Glomerular visceral epithelial cell (primary cell): ENCODE measurements around the gene CABLES2.
"Not testable (repeated sequence)": the region's sequence is repeated elsewhere in the genome, so short reads cannot be mapped to it uniquely, and the experiment has no call there.

ENCODE experiments used
- DNase-seq: peaks from one replicate; pipeline ENCODE4 v3.0.0-alpha.2; 2016; ENCODE audit errors: extremely low spot score

Gene CABLES2

DNA sequence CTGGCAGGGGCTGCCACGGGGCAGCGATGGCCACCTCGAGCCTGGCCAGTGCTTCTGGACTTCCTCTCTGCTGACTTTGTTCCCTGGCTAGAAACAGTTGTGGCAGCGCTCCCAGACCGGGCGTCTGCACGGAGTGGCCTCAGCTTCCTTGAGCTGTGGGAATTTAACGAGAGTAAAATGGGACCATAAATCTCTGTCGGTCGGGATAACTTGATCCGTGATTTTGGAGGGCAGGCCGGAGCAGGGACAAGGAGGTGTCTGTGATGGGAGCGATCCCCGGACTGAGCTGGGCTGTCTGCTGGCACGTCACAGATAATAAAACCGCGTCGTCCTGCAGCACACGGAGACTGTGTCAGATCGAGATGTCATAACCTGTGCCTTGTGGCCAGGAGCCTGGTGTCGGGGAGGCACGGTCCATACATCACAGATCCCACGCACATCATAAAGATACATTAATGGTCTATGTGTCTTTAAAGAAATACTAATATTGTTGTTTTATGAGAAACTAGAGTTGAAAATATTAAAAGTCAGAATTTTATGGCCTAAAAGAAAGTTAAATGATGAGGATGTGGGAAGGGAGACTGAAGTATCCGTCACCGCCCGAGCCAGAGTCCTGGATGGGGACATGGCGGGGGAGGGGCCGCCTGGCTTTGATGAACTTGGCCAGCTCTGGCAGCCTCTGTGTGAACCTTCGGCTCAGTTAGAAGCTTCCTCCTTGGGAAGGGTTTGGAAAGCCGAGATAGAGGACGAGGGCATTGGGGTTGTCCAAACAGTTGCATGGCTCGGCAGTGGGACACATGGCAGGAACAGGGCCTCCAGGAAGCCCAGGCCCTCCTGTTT is 26.8 kb upstream of the CABLES2 start:
- DNase-seq: no peak

DNA sequence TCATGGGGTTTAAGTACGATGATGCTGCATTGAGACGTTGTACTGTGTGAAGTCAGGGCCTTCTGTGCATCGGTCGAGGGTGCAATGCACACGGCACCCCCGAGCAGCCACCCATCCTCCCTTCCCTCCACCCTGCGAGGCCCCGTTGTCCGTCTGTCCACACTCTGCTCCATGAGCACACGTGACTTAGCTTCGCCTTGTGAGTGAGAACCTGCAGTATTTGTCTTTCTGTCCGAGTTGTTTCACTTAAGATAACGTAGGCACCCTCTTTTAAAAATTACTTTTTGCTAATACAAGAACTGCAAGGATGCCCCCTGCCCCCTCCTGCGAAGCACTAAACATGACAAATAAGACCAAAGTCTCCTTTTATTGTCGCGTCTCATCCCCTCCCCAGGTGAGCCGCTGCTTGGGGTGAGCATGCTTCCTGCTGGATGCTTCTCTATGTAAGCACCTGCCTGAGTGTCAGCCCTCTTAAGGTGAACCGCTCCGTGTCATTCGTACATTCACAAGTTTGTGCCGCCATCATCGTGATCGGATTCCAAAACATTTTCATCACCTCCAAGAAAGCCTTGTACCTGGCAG is 23.9 kb upstream of the CABLES2 start:
- DNase-seq: no peak

DNA sequence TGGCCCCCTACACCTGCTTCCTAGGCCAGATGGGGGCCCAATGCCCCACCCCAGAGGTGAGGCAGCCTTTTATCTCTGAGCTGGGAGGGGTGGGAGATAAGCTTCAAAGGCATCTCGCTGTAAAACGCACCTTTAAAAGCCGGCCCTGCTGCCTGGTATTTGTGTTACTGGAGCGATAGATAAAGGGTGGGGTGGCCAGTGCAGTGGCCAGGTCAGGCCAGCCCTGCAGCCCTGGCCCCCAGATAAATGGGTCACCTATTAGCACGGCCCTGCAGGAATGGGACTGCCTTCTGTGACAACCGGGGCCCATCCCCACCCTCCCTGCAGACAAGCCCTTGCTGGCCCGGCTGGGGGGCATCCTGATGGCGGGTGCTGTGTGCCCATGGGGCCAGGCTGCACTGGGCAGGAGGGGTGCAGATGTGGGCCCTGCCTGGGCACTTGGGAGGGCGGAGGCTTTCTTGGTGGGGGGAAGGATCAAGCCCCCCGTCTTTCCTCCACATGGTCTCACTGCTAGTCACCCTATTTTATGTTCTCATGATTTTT is 23.3 kb upstream of the CABLES2 start:
- DNase-seq: no peak

DNA sequence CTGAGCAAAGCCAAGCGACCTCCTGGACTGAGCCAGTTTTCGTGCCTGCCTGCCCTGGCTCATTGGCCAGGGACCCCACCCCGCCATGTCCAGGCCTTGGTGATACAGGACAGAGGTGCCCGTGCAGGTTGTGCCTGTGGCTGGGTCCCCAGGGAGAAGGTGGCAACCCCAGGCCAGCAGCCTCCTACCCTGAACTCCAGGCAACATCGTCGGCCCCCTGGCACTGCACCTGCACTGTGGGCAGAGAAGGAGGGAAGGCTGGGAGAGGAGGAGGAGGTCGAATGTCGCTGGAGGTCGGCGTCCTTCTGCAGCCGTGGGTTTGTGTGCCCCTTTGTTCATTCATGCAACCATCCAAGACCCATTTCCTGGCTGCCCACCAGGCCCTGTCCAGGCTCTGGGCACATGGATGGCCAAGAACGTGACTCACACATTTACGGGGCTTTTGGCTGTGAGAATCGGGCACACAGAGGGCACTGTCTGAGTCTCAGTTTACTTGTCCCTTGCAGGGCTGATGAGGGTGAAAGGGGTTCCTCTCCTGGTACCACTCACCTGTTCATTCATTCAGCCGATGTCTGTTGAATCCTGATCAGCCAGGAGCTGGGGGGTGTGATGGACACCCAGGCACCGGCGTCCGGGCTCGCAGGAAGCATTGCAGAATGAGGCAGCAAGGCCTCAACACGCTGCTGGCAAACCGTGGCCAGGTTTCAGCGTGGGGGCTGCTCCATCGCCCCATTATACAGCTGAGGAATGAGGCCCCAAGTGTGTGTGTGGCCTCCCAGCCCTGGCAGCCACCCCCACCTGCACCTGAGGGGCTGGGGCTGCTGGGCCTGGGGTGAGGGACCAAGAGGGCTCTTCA is 22.6 kb upstream of the CABLES2 start:
- DNase-seq: no peak

DNA sequence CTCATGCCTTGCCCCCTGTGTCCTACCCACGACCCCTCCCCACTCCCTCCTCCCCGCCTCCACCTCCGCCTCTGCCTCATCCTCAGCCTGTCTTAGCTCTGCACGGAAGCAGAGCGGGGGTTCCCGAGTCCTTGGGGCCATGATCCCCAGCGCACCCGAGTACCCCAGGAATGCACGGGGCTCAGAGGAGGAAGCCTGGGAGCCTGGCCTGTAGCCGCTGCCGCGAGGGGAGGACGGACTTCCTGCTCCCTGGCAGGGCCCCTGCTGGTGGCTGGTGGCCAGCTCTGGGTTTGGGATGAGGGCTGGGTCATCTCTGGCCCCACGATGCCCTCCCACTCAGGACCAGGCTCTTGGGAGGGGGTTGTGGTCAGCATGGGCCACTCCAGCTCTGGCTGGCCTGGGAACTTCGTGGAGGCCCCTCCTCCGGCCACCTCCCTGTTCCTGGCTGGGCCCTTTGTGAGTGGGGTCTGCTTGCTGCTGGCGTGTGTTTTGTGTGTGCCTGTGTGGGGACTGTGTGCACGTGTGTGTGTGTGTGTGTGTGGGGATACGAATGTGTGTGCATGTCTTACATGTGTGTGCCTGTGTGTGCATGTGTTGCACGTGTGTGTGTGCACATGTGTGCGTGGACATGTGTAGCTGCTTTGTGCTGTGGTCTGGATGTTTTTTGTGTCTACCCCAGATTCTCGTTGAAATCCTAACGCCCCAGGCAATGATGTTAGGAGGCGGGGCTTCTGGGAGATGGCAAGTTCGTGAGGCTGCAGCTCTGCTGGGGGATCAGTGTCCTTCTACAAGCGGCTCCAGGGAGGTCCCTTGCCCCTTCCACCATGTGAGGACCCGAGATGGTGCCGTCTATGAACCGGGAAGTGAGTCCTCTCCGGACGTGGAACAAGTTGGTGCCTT is 21.6 kb upstream of the CABLES2 start:
- no peak for DNase-seq

DNA sequence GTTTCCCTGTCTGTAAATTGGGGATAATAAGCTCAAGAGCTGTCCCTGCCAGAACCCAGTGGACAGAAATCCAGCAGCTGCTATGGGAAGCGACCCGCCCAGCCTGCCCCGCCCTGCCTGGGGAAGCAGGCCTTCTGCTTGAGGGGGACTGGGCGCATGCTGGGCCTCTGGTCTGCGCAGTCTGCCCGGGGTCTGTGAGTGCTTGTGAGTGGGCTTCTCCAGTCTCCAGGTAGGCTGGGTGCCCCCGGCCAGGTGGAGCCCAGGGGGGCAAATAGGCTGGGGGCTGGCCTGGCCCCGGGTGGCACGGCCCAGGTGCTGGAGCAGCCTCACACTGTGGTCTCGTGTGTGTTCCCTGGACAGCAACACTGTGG is 20.9 kb upstream of the CABLES2 start:
- no peak for DNase-seq

DNA sequence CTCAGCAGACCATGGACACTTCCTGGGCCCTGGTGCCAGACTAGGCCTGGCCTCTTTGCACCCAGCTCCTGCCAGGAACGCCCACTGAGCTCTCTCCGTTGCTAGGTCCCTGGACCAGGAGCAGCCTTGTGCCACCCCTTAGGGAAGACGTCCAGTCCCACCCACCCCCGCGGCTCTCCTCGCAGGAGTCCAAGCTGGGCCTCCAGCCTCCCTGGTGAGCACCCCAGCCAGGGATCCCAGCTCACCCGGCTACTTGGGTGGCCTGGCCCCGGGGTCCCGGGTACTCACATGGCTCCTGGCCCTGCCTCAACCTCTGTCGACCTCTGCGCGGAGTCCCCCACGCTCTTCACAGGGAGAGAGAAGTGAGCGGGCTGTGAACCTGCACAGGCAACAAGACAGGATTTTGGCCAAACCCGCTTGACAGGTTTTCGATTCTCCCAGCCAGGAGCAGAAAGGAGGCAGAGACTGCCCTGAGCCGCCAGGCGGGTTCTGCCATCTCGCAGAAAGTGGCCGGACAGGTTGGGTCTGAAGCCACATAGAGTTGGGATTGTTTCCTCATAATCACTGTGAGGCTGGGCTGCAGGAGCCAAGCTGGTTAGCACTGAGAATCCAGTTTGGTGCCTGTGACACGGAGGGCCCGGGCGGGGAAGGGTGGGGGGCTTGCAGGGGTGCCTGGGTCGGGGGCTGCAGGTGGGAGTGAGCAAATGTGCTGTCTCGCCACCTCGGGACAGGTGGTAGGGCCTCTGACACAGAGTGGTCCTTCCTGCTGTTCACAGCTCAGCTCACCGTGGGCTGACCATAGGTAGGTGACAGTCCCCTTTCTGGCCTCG is 20.3 kb upstream of the CABLES2 start, which contains the start of gene RBBP8NL:
Gene RBBP8NL, minus strand, starts transcription at position 368 of the 830 bp plus-strand sequence. CDS start 7,892 bp downstream, outside the sequence.
- DNase-seq: no peak

DNA sequence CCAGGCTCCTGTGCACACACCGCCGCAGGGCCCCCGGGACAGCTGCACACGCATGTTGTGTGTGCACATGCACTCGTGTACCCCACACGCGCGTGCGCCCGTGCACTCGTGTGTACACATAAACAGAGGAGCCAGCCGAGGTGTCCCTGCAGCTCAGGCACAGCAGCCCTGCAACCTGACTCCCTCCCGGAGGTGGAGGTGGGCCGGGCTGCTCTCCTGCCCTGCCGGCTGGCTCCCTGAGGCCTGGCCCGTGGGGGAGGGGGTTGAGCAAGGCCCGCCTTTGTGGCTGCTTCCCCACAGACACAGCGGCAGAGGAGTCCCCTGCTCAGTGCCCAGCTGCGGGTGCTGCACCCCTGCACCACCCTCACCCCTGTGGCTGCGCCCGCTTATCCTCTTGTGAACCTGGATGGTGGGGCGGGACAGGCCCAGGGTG is 19.6 kb upstream of the CABLES2 start:
- DNase-seq: no peak

DNA sequence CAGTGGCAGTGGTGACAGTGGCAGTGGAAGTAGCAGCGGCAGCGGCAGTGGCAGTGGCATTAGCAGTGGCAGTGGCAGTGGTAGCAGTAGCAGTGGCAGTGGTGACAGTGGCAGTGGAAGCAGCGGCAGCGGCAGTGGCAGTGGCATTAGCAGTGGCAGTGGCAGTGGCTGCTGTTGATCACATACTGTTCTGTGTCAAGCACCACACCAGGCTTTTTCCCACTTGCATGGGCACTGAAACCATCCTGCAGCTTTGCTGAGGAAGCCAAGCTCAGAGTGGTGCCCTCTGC is 18.9 kb upstream of the CABLES2 start:
- DNase-seq: not testable (repeated sequence)

DNA sequence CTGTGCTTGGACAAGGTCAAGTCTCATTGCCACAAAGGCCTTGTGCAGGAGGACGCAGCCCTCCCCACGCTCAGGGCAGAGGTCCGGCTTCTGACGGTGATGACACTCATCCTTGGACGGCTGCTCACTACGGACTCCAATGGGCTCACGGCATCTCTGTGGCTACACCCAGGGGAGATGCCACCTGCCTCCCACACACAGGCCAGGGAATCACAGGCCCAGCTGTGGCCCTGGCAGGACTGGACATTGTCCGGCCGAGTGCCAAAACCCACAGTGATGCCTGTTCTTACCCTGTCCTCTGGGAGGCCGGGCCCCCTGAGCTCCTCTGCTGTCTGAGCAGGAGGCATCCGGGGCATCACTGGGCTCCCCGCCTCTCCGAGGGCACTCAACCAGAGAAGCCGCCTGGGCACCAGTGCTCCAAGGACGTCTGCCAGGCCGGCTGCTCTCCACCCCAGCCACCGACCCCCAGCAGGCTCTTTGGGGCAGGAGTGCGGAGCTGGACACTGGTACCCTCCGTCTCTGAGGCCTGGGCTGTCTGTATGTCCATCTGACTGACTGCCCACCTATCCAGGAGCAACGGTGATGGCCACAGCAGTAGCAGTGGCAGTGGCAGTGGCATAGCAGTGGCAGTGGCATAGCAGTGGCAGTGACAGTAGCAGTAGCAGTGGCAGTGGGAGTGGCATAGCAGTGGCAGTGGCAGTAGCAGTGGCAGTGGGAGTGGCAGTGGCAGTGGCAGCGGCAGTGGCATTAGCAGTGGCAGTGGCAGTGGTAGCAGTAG is 18.4 kb upstream of the CABLES2 start:
- DNase-seq: no peak

DNA sequence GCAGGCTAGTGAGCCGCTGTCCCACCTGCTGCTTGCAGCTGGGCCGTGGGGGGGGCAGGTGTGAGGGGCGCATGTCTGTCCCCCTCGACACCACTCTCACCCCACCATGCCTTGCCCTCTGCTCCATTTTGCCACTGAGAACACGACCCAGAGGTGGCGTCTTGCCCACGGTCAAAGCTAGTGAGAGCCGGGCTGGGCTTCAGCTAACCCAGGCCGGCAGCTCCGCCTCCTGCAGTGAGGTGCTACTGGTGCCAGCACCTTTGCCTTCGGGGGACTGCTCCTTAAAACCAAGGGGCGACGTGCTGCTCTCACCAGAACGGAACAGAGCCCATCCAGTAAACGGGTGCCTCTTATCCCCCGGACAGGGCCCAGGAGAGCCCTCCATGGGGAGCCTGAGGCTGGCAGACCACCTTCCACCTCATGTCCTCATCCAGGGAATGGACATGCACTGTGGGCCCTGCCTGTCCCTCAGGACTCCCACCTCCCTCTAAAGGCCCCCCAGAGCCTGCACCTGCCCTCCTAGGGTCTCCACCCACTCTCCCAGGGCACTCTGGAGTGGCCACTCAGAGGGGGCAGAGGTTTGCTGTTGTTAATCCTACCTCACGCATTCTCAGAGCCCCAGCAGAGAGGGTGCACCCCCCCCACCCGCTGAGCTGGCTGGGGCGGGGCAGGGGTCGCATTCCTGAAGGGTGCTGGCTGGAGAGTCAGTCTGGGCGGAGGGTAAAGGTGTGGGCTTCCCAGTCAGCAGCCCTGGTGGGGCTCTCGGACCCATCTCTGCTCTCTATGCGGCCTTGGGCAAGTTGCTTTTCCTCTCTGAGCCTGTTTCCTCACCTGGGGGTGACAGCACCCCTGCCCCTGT is 17.4 kb upstream of the CABLES2 start:
- DNase-seq: no peak

DNA sequence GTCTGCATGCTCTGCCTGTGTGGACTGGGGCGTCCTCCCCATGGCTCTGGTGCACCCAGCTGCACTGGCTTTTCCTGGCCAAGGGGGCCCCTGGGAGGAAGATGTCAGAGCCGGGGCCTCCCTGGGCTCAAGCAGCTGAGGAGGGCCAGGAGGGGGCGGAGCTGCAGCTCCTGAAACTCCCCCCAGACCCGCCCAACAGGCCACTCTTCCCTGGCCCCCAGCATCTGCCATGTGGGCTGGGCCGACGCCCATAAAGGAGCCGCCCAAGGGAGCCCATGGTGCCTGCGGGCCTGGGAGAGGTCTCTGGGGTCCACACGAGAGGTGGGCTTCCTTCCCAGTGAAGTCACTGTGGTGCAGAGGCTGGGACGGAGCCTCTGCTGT is 16.2 kb upstream of the CABLES2 start:
- no peak for DNase-seq

DNA sequence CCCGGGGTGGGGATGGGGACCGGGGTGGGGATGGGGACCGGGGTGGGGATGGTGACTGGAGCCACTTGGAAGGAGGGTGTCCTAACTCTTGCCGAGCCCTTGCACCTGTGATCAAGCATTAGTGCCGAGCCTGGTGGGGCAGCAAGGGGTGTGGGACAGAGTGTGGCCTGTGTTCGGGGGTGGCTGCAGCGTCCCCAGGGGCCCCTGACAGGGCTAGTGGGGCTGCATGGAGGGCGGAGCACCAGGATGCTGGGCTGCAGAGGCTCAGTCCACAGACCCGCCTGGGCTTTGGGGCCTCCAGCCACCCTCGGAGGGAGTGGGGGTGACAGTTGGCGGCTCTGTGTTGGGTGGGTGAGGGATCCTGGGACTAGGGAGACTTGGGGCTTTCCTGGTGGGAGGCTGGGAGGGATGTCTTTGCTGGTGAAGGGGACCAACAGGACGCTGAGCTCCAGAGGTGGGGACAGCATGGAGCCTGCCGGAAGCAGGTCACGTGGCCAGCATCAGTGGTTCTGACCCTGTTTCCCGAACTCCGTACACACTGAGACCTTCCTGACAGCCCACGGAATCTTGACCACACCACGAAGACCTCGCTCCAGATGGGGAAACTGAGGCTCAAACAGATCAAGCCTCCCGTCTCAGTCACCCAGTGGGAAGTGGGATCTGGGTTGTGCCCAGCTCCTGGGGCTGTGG is 15.7 kb upstream of the CABLES2 start:
- no peak for DNase-seq

DNA sequence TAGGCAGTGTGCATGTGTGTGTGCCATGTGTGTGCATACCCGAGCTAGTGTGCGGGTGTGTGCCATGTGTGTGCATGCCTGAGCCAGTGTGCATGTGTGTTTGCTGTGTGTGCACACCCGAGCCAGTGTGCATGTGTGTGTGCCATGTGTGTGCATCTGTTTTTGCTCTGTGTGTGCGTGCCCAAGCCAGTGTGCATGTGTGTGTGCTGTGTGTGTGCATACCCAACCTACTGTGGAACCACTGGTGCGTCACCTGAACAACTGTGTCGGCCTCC is 14.6 kb upstream of the CABLES2 start:
- DNase-seq: no peak

DNA sequence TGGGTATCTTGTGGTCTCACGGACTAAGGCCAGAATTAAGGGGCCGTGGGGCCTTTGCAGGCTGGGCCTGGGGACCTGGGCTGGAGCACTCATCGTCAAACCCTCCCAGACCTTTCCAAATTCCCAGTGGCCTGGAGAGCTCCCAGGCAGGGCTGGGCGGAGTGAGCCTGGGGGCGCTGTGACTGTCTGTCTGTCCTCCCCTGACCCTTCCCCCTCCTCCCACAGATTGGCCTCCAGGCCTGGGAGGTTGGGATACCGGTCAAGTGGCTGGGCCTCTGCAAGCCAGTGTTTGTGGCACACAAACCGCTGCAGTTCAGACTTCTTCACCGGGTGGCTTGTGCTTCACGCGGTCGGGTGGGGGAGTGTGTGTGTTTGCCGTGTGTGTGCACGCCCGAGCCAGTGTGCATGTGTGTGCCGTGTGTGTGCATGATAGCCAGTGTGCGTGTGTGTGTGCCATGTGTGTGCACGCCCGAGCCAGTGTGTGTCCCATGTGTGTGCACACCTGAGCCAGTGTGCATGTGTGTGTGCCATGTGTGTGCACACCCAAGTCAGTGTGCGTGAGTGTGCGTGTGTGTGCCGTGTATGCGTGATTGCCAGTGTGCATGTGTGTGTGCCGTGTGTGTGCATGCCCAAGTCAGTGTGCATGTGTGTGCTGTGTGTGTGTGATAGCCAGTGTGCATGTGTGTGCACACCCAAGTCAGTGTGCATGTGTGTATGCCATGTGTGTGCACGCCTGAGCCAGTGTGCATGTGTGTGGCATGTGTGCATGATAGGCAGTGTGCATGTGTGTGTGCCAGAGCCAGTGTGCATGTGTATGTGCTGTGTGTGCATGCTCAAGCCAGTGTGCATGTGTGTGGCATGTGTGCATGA is 14.0 kb upstream of the CABLES2 start:
- no peak for DNase-seq

DNA sequence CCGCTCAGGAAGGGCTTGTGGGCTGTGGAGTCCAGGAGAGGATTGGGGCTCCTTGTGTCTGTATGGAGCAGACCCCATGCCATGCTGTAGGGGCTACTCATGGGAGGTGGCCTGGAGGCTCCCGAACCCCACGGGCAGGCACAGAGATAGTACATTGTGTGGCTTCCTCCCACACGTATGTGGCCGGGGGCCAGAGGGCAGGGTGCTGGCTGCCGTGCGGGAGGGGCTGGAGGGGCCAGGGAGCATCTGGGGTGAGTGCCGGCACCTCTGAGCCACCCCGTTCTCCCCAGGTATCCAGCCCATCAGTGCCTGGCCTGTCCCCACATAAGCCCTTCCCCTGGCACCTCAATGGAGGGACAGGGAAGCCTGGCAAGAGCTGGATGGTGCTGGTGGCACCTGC is 12.7 kb upstream of the CABLES2 start:
- no peak for DNase-seq

DNA sequence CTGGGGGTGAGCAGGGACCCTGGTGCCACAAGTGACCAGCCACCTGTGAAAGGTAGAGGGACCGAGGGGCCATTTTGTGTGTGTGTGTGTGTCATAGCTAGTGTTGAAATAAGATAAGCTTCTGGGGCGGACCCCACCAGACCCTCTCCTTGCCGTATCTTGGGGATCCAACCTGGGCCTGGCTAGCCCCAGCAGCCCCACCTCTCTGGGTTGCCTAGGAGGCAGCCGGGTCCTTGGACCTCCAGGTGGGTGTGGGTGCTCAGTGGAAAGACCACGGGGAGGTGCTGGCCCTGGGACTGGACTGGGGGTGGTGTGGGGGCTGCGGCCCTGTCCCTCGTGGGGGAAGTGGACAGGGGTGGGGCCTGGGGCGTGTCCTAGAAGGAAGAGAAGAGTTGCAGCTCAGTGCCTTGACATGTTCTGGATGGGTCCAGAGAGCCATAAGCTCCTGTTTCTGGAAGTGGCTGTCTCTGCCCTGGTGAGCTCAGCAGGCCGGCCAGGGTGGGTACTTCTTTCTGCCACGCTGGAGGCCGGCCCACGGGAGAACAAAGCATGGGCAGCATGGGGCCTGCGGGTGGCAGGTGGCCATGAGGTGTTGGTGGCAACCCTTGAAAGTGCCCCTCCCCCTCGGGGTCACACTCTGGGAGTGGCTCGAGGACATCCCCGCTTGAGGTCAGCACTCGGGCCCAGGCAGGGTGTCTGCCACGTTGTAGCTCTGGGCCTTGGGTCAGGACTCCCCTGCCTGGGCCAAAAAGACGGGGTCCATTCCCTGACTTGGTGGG is 11.8 kb upstream of the CABLES2 start:
- no peak for DNase-seq
